SU-DHL-6 (cell line): ENCODE data around the gene MYOT.

Experiments used
- H2AFZ ChIP-seq: fragments of 200-600 bp; sonication (generic); 2 replicates; pipeline ENCODE4 v1.6.1; 2014; ENCODE audit warnings: low read depth, mild to moderate bottlenecking, moderate library complexity, mixed read lengths, antibody characterized with exemption, low read length; ENCODE audit not compliant: severe bottlenecking
- H3F3A ChIP-seq: fragments of 200-600 bp; shearing (Covaris generic); 2 replicates; pipeline ENCODE4 v1.6.0; 2016; ENCODE audit warnings: antibody characterized with exemption, mild to moderate bottlenecking; ENCODE audit not compliant: insufficient read depth
- H3K27ac ChIP-seq: fragments of 200-600 bp; sonication (generic); 2 replicates; pipeline ENCODE4 v1.5.1; 2016; ENCODE audit warnings: low read depth, mild to moderate bottlenecking, low read length, moderate library complexity, mixed read lengths
- H3K27me3 ChIP-seq: fragments of 200-600 bp; sonication (generic), shearing (Covaris generic); 2 replicates; pipeline ENCODE4 v1.6.0; 2014; ENCODE audit warnings: mild to moderate bottlenecking, low read length
- H3K36me3 ChIP-seq: fragments of 200-600 bp; sonication (generic); 2 replicates; pipeline ENCODE4 v1.6.1; 2014; ENCODE audit warnings: mild to moderate bottlenecking, low read length, mixed read lengths
- H3K4me2 ChIP-seq: fragments of 300-600, 200-600 bp; shearing (Covaris generic), sonication (generic); 2 replicates; pipeline ENCODE4 v1.6.0; 2014; ENCODE audit warnings: low read length, low read depth, mild to moderate bottlenecking; ENCODE audit not compliant: poor library complexity, severe bottlenecking
- H3K4me3 ChIP-seq: fragments of 200-600 bp; sonication (generic); 2 replicates; pipeline ENCODE4 v1.5.1; 2014; ENCODE audit warnings: antibody characterized with exemption, low read length, mild to moderate bottlenecking, mixed read lengths; ENCODE audit not compliant: insufficient read depth, poor library complexity, severe bottlenecking
- H3K79me2 ChIP-seq: fragments of 200-600 bp; sonication (generic); 2 replicates; pipeline ENCODE4 v1.6.1; 2014; ENCODE audit warnings: mild to moderate bottlenecking, low read length, moderate library complexity; ENCODE audit not compliant: insufficient read depth
- H3K9ac ChIP-seq: fragments of 200-600 bp; sonication (generic); 2 replicates; pipeline ENCODE4 v1.7.0; 2014; ENCODE audit warnings: mild to moderate bottlenecking, low read length
- H3K9me2 ChIP-seq: fragments of 200-600 bp; sonication (generic); replicated peaks from 2 replicates; pipeline ENCODE4 v1.6.1; 2014; ENCODE audit warnings: low read length; ENCODE audit not compliant: insufficient read depth
- H3K9me3 ChIP-seq: fragments of 200-600 bp; sonication (generic); 2 replicates; pipeline ENCODE4 v1.6.1; 2014; ENCODE audit warnings: low read length, mixed read lengths; ENCODE audit not compliant: insufficient read depth
- H4K20me1 ChIP-seq: fragments of 200-600 bp; sonication (generic); 2 replicates; pipeline ENCODE4 v1.6.1; 2014; ENCODE audit warnings: low read depth, mild to moderate bottlenecking, antibody characterized with exemption, low read length, moderate library complexity, mixed read lengths
- EZH2phosphoT487 ChIP-seq: fragments of 200-600 bp; sonication (generic), shearing (Covaris generic); conservative IDR thresholded peaks from 2 replicates; pipeline ENCODE4 v1.6.1; 2018; ENCODE audit warnings: mild to moderate bottlenecking, antibody characterized with exemption, low read length, moderate library complexity, mixed read lengths
- TF ChIP-seq, protein P1 (sequence below): fragments of 200-600 bp; sonication (generic); IDR thresholded peaks from one replicate; pipeline ENCODE4 v1.5.1; 2017; ENCODE audit warnings: antibody characterized with exemption, mild to moderate bottlenecking, low read length, moderate library complexity; ENCODE audit not compliant: insufficient read depth, poor library complexity, severe bottlenecking

MYOT gene

DNA sequence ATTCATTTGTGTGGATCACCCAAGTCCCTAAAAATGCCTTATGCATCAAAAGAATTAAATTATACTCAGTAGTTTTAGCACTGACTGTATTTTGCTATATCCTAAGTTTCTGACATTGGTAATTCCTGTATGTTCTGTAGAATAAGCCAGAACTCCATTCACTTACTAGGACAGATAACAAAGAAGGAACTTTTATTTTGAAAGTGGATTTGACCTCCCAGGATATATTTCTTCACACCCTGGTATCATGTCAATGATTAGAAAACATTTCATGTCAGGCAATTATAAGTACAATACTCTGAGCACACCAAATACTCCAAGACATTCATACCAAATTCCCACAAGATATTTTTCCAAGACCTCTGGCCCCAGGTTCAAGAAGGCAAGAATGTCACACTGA is 28.7 kb upstream of the MYOT start:
- no peaks in the 10 kb centered on the region for H3K79me2 ChIP-seq
- no peak overlapping the region for H3K27ac ChIP-seq
- no peak overlapping the region for H2AFZ ChIP-seq
- H3K36me3 ChIP-seq, result no peaks in the 10 kb centered on the region
- H4K20me1 ChIP-seq, result no peaks in the 10 kb centered on the region
- H3K4me3 ChIP-seq, result no peak overlapping the region
- no peak overlapping the region for H3K4me2 ChIP-seq
- no peak overlapping the region for H3K9ac ChIP-seq
- no peaks in the 10 kb centered on the region for H3K9me3 ChIP-seq
- no peaks in the 10 kb centered on the region for H3K9me2 ChIP-seq
- TF ChIP-seq, protein P1, sequence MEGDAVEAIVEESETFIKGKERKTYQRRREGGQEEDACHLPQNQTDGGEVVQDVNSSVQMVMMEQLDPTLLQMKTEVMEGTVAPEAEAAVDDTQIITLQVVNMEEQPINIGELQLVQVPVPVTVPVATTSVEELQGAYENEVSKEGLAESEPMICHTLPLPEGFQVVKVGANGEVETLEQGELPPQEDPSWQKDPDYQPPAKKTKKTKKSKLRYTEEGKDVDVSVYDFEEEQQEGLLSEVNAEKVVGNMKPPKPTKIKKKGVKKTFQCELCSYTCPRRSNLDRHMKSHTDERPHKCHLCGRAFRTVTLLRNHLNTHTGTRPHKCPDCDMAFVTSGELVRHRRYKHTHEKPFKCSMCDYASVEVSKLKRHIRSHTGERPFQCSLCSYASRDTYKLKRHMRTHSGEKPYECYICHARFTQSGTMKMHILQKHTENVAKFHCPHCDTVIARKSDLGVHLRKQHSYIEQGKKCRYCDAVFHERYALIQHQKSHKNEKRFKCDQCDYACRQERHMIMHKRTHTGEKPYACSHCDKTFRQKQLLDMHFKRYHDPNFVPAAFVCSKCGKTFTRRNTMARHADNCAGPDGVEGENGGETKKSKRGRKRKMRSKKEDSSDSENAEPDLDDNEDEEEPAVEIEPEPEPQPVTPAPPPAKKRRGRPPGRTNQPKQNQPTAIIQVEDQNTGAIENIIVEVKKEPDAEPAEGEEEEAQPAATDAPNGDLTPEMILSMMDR, result no peak
- TF ChIP-seq EZH2phosphoT487, result no peak
- no peaks in the 10 kb centered on the region for H3K27me3 ChIP-seq
- no peaks in the 10 kb centered on the region for H3F3A ChIP-seq

DNA sequence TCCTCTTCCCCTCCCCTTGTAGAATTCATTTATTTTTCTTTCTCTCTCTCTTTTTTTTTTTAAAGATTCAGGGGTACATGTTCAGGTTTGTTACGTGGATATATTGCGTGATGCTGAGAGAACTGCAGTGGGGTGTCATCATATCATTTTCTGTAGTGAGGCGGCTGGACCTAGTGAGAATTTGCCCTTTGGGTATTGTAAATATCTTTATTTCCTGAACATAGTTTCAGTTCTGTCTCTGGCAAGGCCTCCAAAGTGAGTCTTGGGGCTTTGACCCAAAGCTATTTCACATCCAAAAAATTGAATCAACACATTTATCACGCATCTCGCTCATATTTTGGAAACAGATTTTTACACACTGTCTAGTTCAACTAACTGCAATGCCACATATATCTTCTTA is 25.4 kb upstream of the MYOT start:
- Histone ChIP-seq H2AFZ (no peak overlapping the region), H3K9me3 (no peaks in the 10 kb centered on the region), H3F3A (no peaks in the 10 kb centered on the region), H3K36me3 (no peaks in the 10 kb centered on the region), H3K4me2 (no peak overlapping the region), H3K4me3 (no peak overlapping the region), H3K9me2 (no peaks in the 10 kb centered on the region), H3K9ac (no peak overlapping the region), H3K27ac (no peak overlapping the region), H4K20me1 (no peaks in the 10 kb centered on the region), H3K27me3 (no peaks in the 10 kb centered on the region), H3K79me2 (no peaks in the 10 kb centered on the region)
- TF ChIP-seq, protein P1, result no peak

DNA sequence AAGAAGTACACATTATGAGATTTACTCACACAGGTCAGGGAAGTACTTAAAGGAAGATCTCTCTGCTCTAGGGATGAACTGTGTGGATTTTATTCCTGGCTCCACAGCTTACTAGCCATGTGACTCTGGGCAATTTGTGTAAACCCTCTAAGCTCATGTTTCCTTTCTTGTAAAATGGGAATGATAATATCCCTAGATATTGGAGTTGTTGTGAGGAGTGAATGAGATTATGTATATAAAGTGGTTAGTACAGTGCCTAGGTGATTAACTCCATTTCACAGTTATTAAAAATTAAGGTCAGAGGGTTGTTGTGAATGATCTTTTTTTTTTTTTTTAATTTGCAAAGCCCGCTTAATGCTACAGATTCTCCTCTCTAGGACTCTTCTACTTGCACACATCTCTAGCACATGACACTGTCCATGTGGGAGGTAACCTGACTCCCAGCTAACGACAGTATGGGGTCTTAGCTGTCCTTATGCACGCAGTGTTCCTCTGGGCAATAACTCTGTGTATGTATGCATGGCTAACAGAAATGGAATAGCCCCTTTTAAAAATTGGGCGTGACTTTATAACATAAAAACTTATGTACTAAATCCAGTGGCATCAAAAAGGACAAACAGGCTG is 23.9 kb upstream of the MYOT start:
- Histone ChIP-seq H3K4me3 (no peak overlapping the region), H2AFZ (no peak overlapping the region), H3K36me3 (no peaks in the 10 kb centered on the region), H3F3A (no peaks in the 10 kb centered on the region), H3K9me2 (no peaks in the 10 kb centered on the region), H3K27me3 (no peaks in the 10 kb centered on the region), H3K27ac (no peak overlapping the region), H3K9me3 (no peaks in the 10 kb centered on the region), H3K79me2 (no peaks in the 10 kb centered on the region), H3K4me2 (no peak overlapping the region), H3K9ac (no peak overlapping the region), H4K20me1 (no peaks in the 10 kb centered on the region)
- no peak for TF ChIP-seq EZH2phosphoT487

DNA sequence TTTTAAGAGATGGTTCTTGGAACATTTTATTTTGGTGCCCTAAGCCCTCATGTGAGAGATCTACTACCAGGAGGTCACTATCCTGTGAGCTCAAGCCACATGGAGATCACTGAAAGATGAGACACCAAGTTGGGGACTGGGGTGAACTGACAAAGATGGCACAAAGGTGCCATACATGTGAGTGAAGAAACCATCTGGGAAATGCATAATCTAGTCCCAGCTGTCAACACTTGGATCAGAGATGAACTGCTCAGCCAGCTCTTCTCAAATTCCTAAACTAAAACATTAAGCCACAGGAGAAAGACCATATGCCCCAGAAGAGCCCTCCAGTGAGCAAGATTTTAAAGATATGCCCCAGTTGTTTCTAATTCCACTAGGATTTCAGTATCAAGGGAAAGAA is 22.2 kb upstream of the MYOT start:
- H3K9me2 ChIP-seq, result no peaks in the 10 kb centered on the region
- H3K4me3 ChIP-seq, result no peak overlapping the region
- H3K9me3 ChIP-seq, result no peaks in the 10 kb centered on the region
- H3K9ac ChIP-seq, result no peak overlapping the region
- no peaks in the 10 kb centered on the region for H3K36me3 ChIP-seq
- no peak overlapping the region for H3K27ac ChIP-seq
- no peak overlapping the region for H2AFZ ChIP-seq
- H3K27me3 ChIP-seq, result no peaks in the 10 kb centered on the region
- no peaks in the 10 kb centered on the region for H4K20me1 ChIP-seq
- H3K79me2 ChIP-seq, result no peaks in the 10 kb centered on the region
- no peak overlapping the region for H3K4me2 ChIP-seq
- no peaks in the 10 kb centered on the region for H3F3A ChIP-seq
- TF ChIP-seq, protein P1, result no peak
- no peak for TF ChIP-seq EZH2phosphoT487
